Hematopoietic multipotent progenitor cell treated with erythropoietin and hydrocortisone succinate and interleukin-3 and kit ligand, for 8 days (in vitro differentiated cells): ENCODE results near the gene SHBG.
"Not testable (repeated sequence)": the region's sequence is repeated elsewhere in the genome, so short reads cannot be mapped to it uniquely, and the experiment has no call there.

Source experiments
- DNase-seq: peaks from one replicate; pipeline ENCODE4 v3.0.0-alpha.2; 2015

Gene SHBG

DNA sequence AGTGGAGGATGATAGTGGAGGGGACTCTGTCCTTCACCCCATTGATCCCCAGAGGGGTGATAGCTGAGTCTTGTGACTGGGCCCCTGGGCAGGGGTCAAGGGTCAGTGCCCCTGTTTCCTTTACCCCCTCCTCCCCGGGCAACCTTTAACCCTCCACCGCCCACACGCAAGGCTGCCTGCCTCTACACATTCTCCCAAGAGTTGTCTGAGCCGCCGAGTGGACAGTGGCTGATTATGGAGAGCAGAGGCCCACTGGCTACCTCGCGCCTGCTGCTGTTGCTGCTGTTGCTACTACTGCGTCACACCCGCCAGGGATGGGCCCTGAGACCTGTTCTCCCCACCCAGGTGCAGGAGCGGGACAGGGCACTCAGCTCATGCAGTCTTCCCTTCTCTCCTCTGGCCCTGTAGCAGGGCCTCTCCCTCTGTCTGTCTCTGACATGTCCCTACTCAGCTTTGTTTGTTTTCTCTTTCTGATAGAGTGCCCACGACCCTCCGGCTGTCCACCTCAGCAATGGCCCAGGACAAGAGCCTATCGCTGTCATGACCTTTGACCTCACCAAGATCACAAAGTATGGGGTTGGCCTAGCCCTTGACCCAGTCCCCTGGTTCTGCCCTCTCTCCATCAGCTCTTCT is at the start of gene SHBG:
SHBG (plus strand) TSS at position 197 of the 633 bp plus-strand sequence; CDS start at position 235, 38 bp downstream.
- DNase-seq = no peak

DNA sequence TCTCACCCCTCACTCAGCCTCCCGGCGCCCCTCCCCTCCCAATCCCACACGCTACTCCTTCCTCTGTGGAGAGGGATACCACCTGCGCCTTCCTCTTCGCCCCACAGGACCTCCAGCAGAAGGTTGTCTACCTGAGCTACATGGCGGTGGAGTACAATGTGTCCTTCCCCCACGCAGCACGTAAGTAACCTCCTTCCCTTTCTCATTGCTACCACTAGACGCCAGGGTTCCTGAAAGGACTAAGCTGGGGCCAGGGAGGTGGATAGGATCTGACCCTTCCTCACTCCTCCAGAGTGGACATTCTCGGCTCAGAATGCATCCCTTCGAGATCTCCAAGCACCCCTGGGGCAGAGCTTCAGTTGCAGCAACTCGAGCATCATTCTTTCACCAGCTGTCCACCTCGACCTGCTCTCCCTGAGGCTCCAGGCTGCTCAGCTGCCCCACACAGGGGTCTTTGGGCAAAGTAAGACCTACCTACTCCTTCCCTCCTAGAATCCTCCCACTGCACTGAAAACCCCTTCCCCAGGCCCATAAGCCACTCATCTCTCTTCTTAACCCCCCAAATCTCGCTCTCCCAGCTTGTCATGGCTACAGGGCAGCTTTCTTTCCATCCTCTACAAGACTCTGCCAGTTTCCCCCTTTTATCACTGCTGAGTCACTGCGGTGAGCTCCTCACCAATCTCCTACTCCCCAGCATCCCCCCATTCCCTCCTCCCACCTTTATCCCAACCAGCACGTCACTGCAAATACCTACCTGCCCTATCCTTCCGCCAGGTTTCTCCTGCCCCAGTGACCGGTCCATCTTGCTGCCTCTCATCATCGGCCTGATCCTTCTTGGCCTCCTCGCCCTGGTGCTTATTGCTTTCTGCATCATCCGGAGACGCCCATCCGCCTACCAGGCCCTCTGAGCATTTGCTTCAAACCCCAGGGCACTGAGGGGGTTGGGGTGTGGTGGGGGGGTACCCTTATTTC is 49.0 kb upstream of the SHBG start:
- DNase-seq = peak; percentile 82

DNA sequence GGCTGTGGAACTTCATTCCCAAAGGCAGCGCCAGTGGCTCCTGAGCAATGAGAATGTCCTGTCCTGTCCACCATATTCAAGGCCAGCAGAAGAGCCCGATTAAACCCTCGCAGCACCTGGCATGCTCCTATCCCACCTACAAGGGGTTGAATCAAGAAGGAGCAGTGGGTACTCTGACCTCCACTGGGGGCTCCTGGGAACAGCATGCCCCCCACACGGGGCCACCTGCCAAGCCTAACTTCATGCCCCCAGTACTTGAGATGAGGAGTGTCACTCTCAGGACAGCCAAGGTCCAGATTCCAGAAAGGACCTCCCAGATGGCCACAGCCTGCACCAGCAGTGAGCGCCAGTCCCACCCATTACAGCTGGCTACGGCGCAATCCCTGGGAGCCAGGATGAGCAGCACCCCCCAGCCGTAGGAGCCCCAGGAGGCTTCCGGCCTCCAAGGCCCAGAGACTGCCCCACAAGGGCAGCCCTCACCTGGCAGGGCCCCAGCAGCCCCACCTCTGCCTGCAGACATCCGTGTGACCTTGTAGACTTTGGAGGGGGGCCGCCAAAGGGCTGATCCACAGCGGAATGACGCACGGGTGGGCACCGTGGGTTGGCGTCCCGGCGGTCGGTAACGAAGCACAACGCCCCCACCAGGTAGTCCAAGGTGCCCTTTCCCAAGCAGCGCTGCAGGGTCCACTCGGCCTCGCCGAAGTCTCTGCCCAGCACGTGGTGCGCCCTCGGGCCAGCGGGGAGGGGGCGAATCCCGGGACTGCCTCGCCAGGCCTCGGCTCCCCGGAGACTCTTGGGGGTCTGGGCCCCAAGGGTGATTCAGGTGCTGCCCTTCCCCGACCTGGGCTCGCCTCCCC is 47.3 kb upstream of the SHBG start:
- no peak for DNase-seq

DNA sequence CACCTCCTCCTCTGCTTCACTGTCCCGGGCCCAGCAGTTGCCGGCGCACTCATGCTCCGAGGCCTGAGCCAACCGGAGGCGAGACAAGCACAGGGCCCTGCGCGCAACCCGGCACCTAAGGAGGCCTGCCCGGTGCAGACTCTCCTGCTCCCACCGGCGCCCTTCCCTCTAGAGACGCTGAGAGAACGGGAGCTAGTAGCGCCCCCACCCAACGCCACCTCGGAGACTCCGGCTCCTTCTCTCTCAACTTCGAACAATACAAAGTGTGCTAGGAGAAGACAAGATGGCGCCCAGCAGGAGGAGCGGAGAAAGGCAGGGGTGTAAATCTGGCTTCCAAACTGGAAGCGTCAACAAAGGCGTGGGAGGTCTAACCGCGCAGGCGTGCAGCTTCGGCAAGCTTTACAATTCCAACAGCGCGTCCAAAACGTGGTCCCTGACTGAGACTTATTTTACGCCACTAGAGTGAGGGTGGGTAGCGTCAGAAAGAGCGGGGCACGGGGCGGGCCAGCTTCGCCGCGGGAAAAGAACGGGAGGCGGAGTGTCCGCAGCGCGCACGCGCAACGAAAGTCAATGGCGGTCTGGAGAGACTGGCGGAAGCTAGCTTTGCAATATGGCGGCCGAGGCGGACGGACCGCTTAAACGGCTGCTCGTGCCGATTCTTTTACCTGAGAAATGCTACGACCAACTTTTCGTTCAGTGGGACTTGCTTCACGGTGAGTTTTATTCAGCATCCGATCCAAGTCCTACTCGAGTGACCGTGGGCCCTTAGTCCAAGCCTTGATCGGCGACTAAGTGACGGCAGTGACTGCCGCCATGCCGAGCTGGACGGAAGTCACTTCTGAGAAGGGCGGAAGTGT is 46.5 kb upstream of the SHBG start, which contains the start of gene MPDU1:
MPDU1 (plus strand) TSS at position 600 of the 857 bp plus-strand sequence; CDS start at position 611, 11 bp downstream.
- DNase-seq = peak; percentile 97

DNA sequence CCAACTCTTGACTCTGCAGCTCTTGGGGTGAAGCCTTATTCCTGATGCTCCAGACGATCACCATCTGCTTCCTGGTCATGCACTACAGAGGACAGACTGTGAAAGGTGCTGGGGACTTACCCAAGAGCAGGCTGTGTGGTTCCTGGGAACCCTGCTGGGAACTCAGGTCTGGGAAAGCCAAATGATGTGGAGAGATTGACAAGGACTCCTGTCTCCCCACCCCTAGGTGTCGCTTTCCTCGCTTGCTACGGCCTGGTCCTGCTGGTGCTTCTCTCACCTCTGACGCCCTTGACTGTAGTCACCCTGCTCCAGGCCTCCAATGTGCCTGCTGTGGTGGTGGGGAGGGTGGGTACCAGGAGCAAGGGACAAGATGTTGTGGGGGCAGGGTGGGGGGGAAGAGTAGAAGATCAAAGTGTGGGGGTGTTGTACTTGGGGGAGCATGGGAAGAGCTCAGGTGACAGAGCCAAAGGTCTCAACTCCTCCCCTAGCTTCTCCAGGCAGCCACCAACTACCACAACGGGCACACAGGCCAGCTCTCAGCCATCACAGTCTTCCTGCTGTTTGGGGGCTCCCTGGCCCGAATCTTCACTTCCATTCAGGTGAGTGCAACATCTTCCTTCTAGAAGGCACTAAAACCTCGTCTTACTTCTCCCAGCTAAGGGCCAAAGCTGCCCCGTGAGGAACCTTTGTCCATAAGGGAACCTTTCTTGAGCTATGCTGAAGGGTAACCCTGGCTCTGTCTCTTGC is 43.1 kb upstream of the SHBG start:
- DNase-seq = peak; percentile 61

DNA sequence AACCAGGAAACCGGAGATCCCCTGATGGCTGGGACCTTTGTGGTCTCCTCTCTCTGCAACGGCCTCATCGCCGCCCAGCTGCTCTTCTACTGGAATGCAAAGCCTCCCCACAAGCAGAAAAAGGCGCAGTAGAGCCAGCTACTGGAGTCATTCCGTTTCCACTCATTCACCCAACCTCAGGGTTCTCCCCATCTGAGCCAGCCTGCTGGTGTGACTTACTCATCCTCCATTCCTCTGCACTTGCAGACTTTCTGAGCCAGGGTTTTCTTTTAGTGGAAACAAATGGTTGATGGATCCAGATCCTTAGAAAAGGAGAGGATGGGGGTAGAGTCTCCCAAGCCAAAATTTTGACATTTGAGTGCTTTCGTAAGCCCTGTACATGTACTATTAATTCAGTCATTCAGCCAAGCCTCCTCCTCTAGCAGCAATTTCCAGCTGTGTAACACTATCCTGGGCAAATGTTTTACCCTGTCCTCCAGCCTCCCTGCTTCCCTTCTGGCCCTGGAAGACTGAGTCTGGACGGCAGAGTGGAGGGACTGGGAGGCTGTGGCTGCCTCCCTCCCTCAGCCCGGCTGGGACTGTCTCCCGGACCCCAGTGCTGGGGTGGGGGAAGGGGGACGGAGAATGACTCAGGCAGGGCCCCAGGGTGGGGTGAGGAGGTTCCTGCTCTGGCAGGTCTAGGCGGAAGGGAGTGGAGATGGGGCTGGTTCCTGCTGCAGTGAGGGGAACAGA is 42.3 kb upstream of the SHBG start:
- peak; percentile 51 for DNase-seq

DNA sequence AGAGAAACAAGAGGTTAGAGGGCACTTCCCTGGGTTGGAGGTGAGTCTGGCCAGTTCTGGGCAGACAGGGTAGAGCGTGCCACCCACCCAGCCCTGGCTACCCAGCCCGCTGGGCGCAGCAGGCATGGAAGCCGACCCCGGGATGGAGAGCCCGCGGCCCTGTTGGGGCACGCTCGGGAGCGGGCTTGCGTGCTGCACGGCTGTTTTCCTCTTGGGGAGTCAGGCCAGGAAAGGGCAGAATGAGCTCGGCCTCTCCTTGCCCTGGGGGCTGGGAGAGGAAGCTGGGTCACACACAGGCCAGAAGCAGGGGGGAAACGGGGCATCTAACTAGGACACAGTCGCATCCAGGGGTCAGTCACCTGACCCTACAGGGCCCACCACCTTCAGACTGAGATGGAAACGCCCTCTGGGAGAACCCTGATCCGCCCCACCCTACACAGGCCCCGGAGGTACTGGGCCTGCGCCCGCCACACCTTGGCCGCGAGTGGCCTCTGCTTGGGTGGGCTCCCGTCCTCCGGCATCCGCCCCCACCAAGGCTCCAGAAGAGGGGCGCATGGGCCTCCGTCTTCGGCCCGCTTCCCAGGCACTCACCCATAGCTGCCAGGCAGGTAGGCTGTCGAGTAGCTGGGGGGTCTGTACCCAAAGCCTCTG is 41.3 kb upstream of the SHBG start:
- no peak for DNase-seq

GRCh38 chr17:7589204-7589868 is 40.6 kb upstream of the SHBG start:
- peak; percentile 85 for DNase-seq

DNA sequence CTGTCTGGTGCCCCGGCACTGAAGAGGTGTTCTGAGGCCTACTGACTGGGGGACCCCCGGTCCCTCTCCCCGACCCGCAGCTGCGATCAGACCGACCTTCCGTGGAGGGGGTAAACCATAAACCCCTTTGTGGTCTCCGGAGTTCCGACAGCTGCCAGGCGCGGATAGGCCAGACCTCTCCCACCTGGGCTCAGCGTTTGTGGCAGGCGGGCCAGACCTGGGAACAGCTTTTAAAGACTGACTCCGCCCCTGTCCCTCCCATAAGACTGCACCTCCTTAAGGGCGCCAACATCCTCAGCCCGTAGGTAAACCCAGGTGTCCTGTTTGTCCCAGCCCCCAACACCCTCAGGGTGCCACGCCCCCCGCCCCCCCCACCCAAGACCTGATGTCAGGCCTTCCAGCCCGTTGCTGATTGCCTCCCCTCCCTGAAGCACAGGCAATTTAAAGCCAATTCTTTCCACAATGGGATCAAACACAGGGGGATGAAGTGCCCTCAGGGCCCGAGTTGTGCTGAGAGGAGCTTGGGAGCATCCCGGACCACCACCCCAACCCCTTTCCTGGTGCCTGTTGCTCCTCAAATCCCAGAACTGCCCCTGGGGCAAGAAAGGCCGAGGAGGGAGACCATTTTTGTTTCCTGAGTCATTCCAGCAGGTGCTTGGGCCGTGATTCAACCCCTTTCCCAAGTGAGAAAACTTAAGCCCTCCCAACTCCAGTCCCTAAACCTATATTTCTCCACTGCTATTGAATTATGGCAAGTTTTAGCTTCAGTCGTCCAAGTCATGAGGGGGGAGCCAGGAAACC is 39.8 kb upstream of the SHBG start, which contains the start of gene SOX15:
SOX15 (minus strand) TSS at position 204 of the 801 bp plus-strand sequence. CDS start 418 bp downstream, outside the sequence.
- no peak for DNase-seq

DNA sequence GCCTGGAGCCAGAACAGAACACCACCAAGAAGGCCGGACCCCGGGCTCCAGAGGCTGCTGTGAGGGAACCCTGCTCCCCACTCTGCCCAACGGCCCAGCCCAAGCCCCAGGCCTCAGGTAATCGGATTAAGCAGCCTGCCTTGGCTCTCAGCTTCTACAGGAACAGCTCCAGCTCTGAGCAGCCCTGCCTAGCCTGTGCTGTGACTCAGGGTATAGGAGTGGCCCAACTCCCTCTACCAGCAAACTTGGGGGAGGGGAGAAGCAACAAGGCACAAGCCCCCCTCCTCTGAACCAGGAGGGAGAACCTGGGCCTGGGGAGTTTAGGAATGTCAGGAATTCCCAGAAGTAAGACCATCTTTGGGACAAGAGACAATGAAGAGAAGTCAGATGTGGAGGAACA is 39.2 kb upstream of the SHBG start:
- DNase-seq = no peak

DNA sequence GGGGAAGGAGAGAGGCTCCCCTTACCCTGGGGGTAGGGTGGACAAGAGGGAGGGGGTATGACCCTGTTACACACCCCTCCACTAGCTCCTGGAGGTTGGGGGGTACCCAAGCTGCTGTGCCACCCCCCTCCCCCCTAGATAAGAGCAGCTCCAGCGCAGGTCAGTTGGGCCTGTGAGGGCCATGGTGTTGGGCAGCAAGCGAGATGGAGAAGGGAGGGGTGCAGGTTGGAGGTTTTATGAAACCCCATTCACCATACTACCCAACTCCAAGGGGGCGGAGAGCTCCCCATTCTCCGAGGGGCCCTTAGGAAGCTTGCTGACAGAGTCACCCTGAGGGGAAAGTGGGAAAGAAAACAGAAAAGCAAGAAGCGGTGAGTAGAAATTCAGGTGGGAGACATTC is 38.3 kb upstream of the SHBG start:
- DNase-seq = no peak

GRCh38 chr17:7592422-7593021 is 37.4 kb upstream of the SHBG start:
- DNase-seq = no peak

DNA sequence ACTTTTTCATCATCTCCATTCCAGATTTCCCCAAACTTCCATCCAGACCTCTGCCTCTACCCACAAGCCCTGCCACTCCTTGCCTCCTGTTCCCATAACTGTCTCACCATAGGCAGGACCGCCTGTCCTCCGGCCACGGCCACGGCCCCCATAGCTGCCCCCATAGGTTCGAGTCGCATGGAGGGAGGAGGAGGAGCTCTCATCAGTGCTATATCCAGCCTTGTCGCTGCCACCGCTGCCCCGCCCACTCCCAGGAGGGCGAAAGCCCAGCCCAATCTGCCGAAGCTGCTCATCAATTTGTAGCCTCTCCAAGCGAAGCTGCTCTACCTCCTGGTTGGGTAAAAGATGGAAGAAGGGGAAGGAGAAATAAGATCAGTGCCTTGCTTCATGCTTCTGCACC is 36.6 kb upstream of the SHBG start:
- DNase-seq = no peak

GRCh38 chr17:7597561-7597960 is 32.4 kb upstream of the SHBG start:
- not testable (repeated sequence) for DNase-seq

DNA sequence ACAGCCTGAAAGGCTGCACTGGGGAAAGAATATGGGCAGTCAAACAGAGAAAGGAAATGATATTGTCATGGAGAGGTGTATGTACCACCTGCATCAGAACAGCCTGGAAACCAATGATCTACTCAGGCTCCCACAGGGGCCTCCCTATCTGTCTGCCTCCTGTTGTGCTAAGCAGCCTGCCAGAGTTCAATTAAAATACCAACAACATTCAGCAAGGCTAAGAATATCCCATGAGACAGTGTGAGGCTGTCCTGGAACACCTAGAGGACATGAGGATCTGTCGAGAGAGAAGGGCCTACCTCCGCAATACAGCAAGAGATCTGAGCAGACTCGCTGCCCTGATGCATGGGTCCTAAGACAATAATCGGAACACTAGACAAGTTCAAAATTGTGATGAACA is 23.7 kb upstream of the SHBG start:
- DNase-seq = no peak

- no peak for DNase-seq
These were observed 19.3 kb upstream of the SHBG start for GRCh38 chr17:7610641-7611040.

GRCh38 chr17:7611635-7612293 is 18.2 kb upstream of the SHBG start:
- no peak for DNase-seq

- DNase-seq = no peak
These were observed 17.7 kb upstream of the SHBG start for GRCh38 chr17:7612294-7612640.
